SK-N-SH (cell line): ENCODE measurements around the gene LRMDA. TPM values are rescaled to one million over a fixed set of nuclear protein-coding genes. Genes with fewer than 3 reads are reported as not detected.

Experiments
- CTCF ChIA-PET: fragments of 300-600, 350-600 bp; formaldehyde crosslinking; extraction: SDS; loops from one replicate; lab custom pipeline; 2021; lab: Yijun Ruan, JAX
- POLR2A ChIA-PET: fragments of 350-600 bp; sonication (Branson Sonifier 250); formaldehyde crosslinking; extraction: SDS; loops from one replicate; lab custom pipeline; 2020; ENCODE audit warnings: antibody characterized with exemption, inconsistent platforms; lab: Yijun Ruan, JAX
- DNase-seq: peaks from one replicate; pipeline ENCODE4 v3.0.0; 2012
- H2AFZ ChIP-seq: fragments of 200-600 bp; sonication (generic); 2 replicates; pipeline ENCODE4 v1.8.1; 2016; ENCODE audit warnings: antibody characterized with exemption, mild to moderate bottlenecking, low read depth
- H3F3A ChIP-seq: fragments of 200-600 bp; sonication (generic); replicated peaks from 2 replicates; pipeline ENCODE3; 2016; ENCODE audit warnings: antibody characterized with exemption, mild to moderate bottlenecking; ENCODE audit not compliant: insufficient read depth
- H3K27ac ChIP-seq, 2 experiments: fragments of 200-500 bp in 1 of 2; fragments of 200-600 bp in 1 of 2; sonication (Bioruptor generic) in 1 of 2; sonication (generic), shearing (Covaris generic) in 1 of 2; 2 replicates each; pipeline versions ENCODE4 v1.5.1 to v1.6.1; 2014 to 2016; ENCODE audit warnings: low read depth in 2 of 2, inconsistent platforms in 1 of 2, low read length in 1 of 2, mild to moderate bottlenecking in 1 of 2, mixed read lengths in 1 of 2
- H3K27me3 ChIP-seq: fragments of 200-600 bp; sonication (generic), shearing (Covaris generic); 2 replicates; pipeline ENCODE4 v1.6.1; 2016; ENCODE audit warnings: mixed run types; ENCODE audit not compliant: insufficient read depth
- H3K36me3 ChIP-seq, 2 experiments: fragments of 200-500 bp in 1 of 2; fragments of 200-600 bp in 1 of 2; sonication (Bioruptor generic) in 1 of 2; sonication (generic) in 1 of 2; replicated peaks in 1 of 2; 2 replicates each; pipeline versions ENCODE3 to v1.5.1; 2014 to 2016; ENCODE audit warnings: low read length in 1 of 2, mild to moderate bottlenecking in 1 of 2; ENCODE audit not compliant: insufficient read depth in 2 of 2, control insufficient read depth in 1 of 2
- H3K4me1 ChIP-seq, 2 experiments: fragments of 200-500 bp in 1 of 2; fragments of 200-600 bp in 1 of 2; sonication (Bioruptor generic) in 1 of 2; sonication (generic), shearing (Covaris generic) in 1 of 2; 2 replicates each; pipeline versions ENCODE4 v1.5.1 to v1.6.1; 2014 to 2016; ENCODE audit warnings: low read depth in 1 of 2, low read length in 1 of 2, mixed run types in 1 of 2; ENCODE audit not compliant: insufficient read depth in 2 of 2, control insufficient read depth in 1 of 2
- H3K4me2 ChIP-seq: fragments of 200-600 bp; sonication (generic), shearing (Covaris generic); 2 replicates; pipeline ENCODE4 v1.6.1; 2017; ENCODE audit warnings: mixed run types
- H3K4me3 ChIP-seq, 2 experiments: fragments of 200-500 bp in 1 of 2; fragments of 200-600 bp in 1 of 2; sonication (Bioruptor generic) in 1 of 2; sonication (generic), shearing (Covaris generic) in 1 of 2; 2 replicates each; pipeline versions ENCODE4 v1.5.1 to v1.8.1; 2014 to 2016; ENCODE audit warnings: low read depth in 2 of 2, inconsistent platforms in 1 of 2, low read length in 1 of 2, mild to moderate bottlenecking in 1 of 2, mixed read lengths in 1 of 2, moderate library complexity in 1 of 2
- H3K79me2 ChIP-seq: fragments of 200-600 bp; sonication (generic); 2 replicates; pipeline ENCODE4 v1.8.1; 2017; ENCODE audit warnings: mild to moderate bottlenecking; ENCODE audit not compliant: insufficient read depth
- H3K9ac ChIP-seq: fragments of 200-600 bp; sonication (generic); 2 replicates; pipeline ENCODE4 v1.6.1; 2017; ENCODE audit warnings: mixed run types
- H3K9me2 ChIP-seq: fragments of 200-600 bp; sonication (generic); 2 replicates; pipeline ENCODE4 v1.6.1; 2017; ENCODE audit warnings: mixed run types
- H3K9me3 ChIP-seq: fragments of 200-600 bp; sonication (generic); 2 replicates; pipeline ENCODE4 v1.6.1; 2017; ENCODE audit warnings: mixed run types, mild to moderate bottlenecking, moderate library complexity
- H4K20me1 ChIP-seq: fragments of 200-600 bp; sonication (generic); 2 replicates; pipeline ENCODE4 v1.6.1; 2017; ENCODE audit warnings: mild to moderate bottlenecking, mixed run types; ENCODE audit not compliant: insufficient read depth
- CHD2 ChIP-seq: fragments of 150-350 bp; IDR thresholded peaks from 2 replicates; pipeline ENCODE4 v1.6.1; 2018; ENCODE audit warnings: low read length; ENCODE audit not compliant: partially characterized antibody
- CTCF ChIP-seq: fragments of 200-600 bp; sonication (generic); IDR thresholded peaks from 2 replicates; pipeline ENCODE4 v1.6.1; 2017; ENCODE audit warnings: antibody characterized with exemption, mild to moderate bottlenecking, moderate library complexity
- EP300 ChIP-seq, 2 experiments: IDR thresholded peaks; 2 replicates each; pipeline versions ENCODE4 v1.4.0 to v1.6.1; 2012; ENCODE audit warnings: borderline replicate concordance in 1 of 2, low read depth in 1 of 2, low read length in 1 of 2
- EZH2phosphoT487 ChIP-seq: fragments of 200-600 bp; sonication (generic); IDR thresholded peaks from 2 replicates; pipeline ENCODE4 v1.6.1; 2017; ENCODE audit warnings: low read depth, mixed run types, mild to moderate bottlenecking, antibody characterized with exemption, moderate library complexity, borderline replicate concordance
- FOSL2 ChIP-seq: IDR thresholded peaks from 2 replicates; pipeline ENCODE4 v1.4.0; 2012; ENCODE audit warnings: low read depth, mild to moderate bottlenecking, moderate library complexity, borderline replicate concordance
- FOXM1 ChIP-seq: IDR thresholded peaks from 2 replicates; pipeline ENCODE4 v1.4.0; 2012; ENCODE audit warnings: low read depth, mild to moderate bottlenecking
- GABPA ChIP-seq: IDR thresholded peaks from 2 replicates; pipeline ENCODE4 v1.4.0; 2012; ENCODE audit warnings: low read depth, mild to moderate bottlenecking
- GATA2 ChIP-seq: sonication (generic); formaldehyde crosslinking; IDR thresholded peaks from 2 replicates; pipeline ENCODE4 v1.5.0; 2020; ENCODE audit warnings: mild to moderate bottlenecking, missing genetic modification reagents
- NFIC ChIP-seq: IDR thresholded peaks from 2 replicates; pipeline ENCODE4 v1.4.0; 2012; ENCODE audit warnings: borderline replicate concordance
- NRF1 ChIP-seq: IDR thresholded peaks from 2 replicates; pipeline ENCODE4 v1.6.1; 2012; ENCODE audit warnings: low read depth, mild to moderate bottlenecking, low read length
- PBX3 ChIP-seq: IDR thresholded peaks from 2 replicates; pipeline ENCODE4; 2012
- POLR2AphosphoS5 ChIP-seq: IDR thresholded peaks from 2 replicates; pipeline ENCODE4 v1.6.1; 2012; ENCODE audit warnings: low read depth, low read length
- REST ChIP-seq: IDR thresholded peaks from 2 replicates; pipeline ENCODE4 v1.6.1; 2012; ENCODE audit warnings: mild to moderate bottlenecking, low read depth, low read length, moderate library complexity
- RFX5 ChIP-seq: IDR thresholded peaks from 2 replicates; pipeline ENCODE4 v1.6.1; 2012; ENCODE audit warnings: mild to moderate bottlenecking, improper control_type of control experiment, low read length
- RXRA ChIP-seq: IDR thresholded peaks from 2 replicates; pipeline ENCODE4 v1.4.0; 2012; ENCODE audit warnings: low read depth, mild to moderate bottlenecking, borderline replicate concordance
- SIN3A ChIP-seq: IDR thresholded peaks from 2 replicates; pipeline ENCODE4 v1.6.1; 2012; ENCODE audit warnings: low read depth, mild to moderate bottlenecking, low read length, moderate library complexity, borderline replicate concordance
- TAF1 ChIP-seq: IDR thresholded peaks from 2 replicates; pipeline ENCODE4 v1.6.1; 2012; ENCODE audit warnings: low read depth, mild to moderate bottlenecking, low read length, moderate library complexity, borderline replicate concordance
- TCF12 ChIP-seq: IDR thresholded peaks from 2 replicates; pipeline ENCODE4 v1.4.0; 2012
- USF1 ChIP-seq: IDR thresholded peaks from 2 replicates; pipeline ENCODE4 v1.4.0; 2012; ENCODE audit warnings: low read depth, borderline replicate concordance
- YY1 ChIP-seq: IDR thresholded peaks from 2 replicates; pipeline ENCODE4 v1.4.0; 2012; ENCODE audit warnings: low read depth, mild to moderate bottlenecking
- WGBS: methylation state at CpG from one replicate; pipeline ENCODE4 v1.1.6; 2017; ENCODE audit warnings: low lambda C conversion rate; 5-methylcytosine and 5-hydroxymethylcytosine counted together
- polyA plus RNA-seq, 3 experiments: library from polyadenylated mRNA; depleted of rRNA; stranded (reverse); fragments of >200 nt; gene quantifications; 2 replicates each; pipeline ENCODE4 v1.2.3, GENCODE V29; 2012

The LRMDA gene
- polyA plus RNA-seq, 1 of the 3 experiments (the other 2 are of a cell fraction), result 0.95 TPM

- Histone ChIP-seq H3F3A (no peaks in the 10 kb centered on the region), H3K27me3 (no peaks in the 10 kb centered on the region; the same call in 1 of the 2 replicates), H3K9me2 (no peaks in the 10 kb centered on the region), H3K27ac (no peak overlapping the region), H3K9me3 (no peaks in the 10 kb centered on the region), H3K9ac (no peak overlapping the region), H3K4me2 (no peak overlapping the region), H3K4me3 (no peak overlapping the region), H3K4me1 (no peaks in the 10 kb centered on the region), H3K36me3 (no peaks in the 10 kb centered on the region), H4K20me1 (no peaks in the 10 kb centered on the region), H2AFZ (no peak overlapping the region)
- WGBS, result 85% methylated on average over 1 of the region's 1 CpG
- ChIA-PET CTCF (interaction anchor here (1.5 kb wide), 1 partner anchor 10 kb away, joined by 4 read pairs; no protein-coding TSS in a partner anchor), POLR2A (no interaction called here)
- DNase-seq, result no peak
- TF ChIP-seq POLR2AphosphoS5 (no peak), GABPA (no peak), RFX5 (no peak), NFIC (no peak), RXRA (no peak), SIN3A (no peak), USF1 (no peak), FOSL2 (no peak), FOXM1 (no peak), EZH2phosphoT487 (no peak), TCF12 (no peak), EP300 (IDR thresholded peaks at IDR 0.05; ENCODE audit: borderline replicate concordance in 1 of 2, low read depth in 1 of 2, low read length in 1 of 2) (no peak), GATA2 (CRISPR knock-in tag) (no peak), CHD2 (no peak), TAF1 (no peak), YY1 (no peak), NRF1 (no peak), REST (no peak), PBX3 (no peak), CTCF (no peak)
- TF ChIP-seq, all 33 proteins: peak for 0
- H3K79me2 ChIP-seq, result no peaks in the 10 kb centered on the region
These were observed 494.6 kb downstream of the LRMDA start for GRCh38 chr10:75925999-75926398.
